ENCODE data around the gene CFAP90. TPM values are rescaled to one million over a fixed set of nuclear protein-coding genes. Genes with fewer than 3 reads are reported as not detected.

The CFAP90 gene
- total RNA-seq = 1 to 10 TPM in 1 of 4 donors, under 1 TPM in 2, not detected in 1; 0.33 to 1.9 (median 0.34) TPM

- TF ChIP-seq, protein P1, sequence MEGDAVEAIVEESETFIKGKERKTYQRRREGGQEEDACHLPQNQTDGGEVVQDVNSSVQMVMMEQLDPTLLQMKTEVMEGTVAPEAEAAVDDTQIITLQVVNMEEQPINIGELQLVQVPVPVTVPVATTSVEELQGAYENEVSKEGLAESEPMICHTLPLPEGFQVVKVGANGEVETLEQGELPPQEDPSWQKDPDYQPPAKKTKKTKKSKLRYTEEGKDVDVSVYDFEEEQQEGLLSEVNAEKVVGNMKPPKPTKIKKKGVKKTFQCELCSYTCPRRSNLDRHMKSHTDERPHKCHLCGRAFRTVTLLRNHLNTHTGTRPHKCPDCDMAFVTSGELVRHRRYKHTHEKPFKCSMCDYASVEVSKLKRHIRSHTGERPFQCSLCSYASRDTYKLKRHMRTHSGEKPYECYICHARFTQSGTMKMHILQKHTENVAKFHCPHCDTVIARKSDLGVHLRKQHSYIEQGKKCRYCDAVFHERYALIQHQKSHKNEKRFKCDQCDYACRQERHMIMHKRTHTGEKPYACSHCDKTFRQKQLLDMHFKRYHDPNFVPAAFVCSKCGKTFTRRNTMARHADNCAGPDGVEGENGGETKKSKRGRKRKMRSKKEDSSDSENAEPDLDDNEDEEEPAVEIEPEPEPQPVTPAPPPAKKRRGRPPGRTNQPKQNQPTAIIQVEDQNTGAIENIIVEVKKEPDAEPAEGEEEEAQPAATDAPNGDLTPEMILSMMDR (IDR thresholded peaks at IDR 0.05; ENCODE audit: low read depth) = no peak
Measured at GRCh38 chr5:7850395-7851239, at the start of gene CFAP90. Gene CFAP90, minus strand, starts transcription at chr5:7851133. Its CDS starts 112 bp downstream, at chr5:7851021.

- TF ChIP-seq, protein P1 (IDR thresholded peaks at IDR 0.05; ENCODE audit: low read depth) = no peak
Measured at GRCh38 chr5:7897014-7897600, 46.2 kb upstream of the CFAP90 start.

- TF ChIP-seq, protein P1 (IDR thresholded peaks at IDR 0.05; ENCODE audit: low read depth) = no peak
Measured at GRCh38 chr5:7894860-7895259, 43.9 kb upstream of the CFAP90 start.

GRCh38 chr5:7894439-7894838, 43.5 kb upstream of the CFAP90 start:
- TF ChIP-seq, protein P1 (IDR thresholded peaks at IDR 0.05; ENCODE audit: low read depth) = no peak

- TF ChIP-seq, protein P1 (IDR thresholded peaks at IDR 0.05; ENCODE audit: low read depth) = no peak
Measured at GRCh38 chr5:7888901-7889300, 38.0 kb upstream of the CFAP90 start.

DNA sequence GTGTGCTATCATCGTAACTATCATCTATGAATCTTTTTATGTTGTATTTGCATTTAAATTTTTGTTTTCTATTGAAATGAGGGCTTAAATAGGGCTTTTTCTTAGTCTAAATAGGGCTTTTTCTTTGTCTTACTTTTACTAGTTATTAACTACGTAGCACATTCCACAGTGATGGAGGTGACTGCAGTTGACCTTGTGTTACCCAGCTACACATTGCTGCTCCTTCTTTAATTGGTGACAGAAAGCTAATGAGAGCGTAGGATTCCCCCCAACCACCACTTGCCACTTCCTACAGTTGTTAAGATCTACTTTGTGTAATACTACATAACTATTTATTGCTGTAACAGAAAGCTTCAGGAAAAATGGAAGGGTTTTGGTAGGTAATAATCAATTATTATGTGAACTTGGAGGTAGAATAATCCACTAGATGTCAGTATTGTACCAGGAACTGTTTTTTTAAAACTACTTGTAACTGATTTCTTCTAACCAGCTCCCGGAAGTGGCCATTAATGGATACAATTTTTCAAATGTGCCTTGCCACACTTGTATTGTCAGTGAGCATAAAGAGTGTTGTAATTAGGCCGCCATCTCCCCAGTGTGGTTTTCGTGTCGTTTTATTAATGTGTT, 36.0 kb upstream of the CFAP90 start:
- TF ChIP-seq, protein P1 (IDR thresholded peaks at IDR 0.05; ENCODE audit: low read depth) = no peak
